GM19395 (cell line): ENCODE data around the gene MALL.
"Not testable (repeated sequence)": the region's sequence is repeated elsewhere in the genome, so short reads cannot be mapped to it uniquely, and the experiment has no call there.

Experiments
- ATAC-seq: cut with Tn5 transposase; IDR thresholded peaks from one replicate; pipeline ENCODE4 v1.9.1; 2021; ENCODE audit warnings: mild to moderate bottlenecking, moderate library complexity; ENCODE audit not compliant: unreplicated experiment

Gene MALL

GRCh38 chr2:110054521-110055407, 60.9 kb downstream of the MALL start:
- ATAC-seq: not testable (repeated sequence)

- not testable (repeated sequence) for ATAC-seq
Measured at GRCh38 chr2:110053688-110054087, 61.9 kb downstream of the MALL start.

- ATAC-seq: not testable (repeated sequence)
Measured at GRCh38 chr2:110052166-110052565, 63.5 kb downstream of the MALL start.

- ATAC-seq: not testable (repeated sequence)
Measured at GRCh38 chr2:110050222-110050621, 65.4 kb downstream of the MALL start.

DNA sequence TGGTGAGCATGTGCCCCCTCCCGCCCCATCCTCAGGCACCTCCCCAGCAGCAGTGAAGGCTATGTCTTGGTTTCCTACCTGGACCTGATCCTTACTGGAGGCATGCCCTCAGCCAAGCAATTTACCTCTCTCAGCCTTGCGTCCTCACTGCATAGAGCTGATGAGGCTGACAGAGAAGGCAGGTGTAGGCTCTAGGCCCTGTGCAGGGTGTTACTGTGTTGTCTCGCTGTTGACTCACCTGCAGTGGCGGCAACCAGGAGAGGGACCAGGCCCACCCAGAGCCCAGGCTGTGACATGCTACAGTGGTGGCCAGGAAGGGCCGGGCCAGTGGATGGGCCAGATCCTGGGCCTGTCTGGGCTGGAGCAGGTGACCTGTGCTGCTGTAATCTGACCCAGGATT, 65.9 kb downstream of the MALL start:
- ATAC-seq: not testable (repeated sequence)

- ATAC-seq: not testable (repeated sequence)
Measured at GRCh38 chr2:110048255-110049197, 67.1 kb downstream of the MALL start.

DNA sequence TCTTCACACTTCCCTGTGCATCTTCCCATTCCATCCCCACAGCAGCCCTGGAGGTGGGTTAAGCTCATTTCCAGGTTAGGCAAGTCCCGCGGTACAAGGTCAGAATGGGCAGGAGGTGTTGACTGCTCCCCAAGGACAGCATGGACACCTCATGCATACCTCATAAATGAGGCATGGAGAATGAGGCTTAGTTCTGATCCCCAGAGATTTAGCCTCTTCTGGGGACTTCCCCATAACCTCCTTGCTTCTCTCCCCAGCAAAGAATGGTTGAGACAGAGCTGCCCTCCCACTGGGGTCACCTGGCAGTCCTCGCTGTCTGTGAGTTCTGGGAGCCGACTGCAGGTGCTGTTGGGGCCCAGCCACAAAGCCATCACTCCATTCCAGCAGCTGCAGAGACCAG, 68.4 kb downstream of the MALL start:
- not testable (repeated sequence) for ATAC-seq

GRCh38 chr2:110041941-110042660, 73.5 kb downstream of the MALL start:
- not testable (repeated sequence) for ATAC-seq

DNA sequence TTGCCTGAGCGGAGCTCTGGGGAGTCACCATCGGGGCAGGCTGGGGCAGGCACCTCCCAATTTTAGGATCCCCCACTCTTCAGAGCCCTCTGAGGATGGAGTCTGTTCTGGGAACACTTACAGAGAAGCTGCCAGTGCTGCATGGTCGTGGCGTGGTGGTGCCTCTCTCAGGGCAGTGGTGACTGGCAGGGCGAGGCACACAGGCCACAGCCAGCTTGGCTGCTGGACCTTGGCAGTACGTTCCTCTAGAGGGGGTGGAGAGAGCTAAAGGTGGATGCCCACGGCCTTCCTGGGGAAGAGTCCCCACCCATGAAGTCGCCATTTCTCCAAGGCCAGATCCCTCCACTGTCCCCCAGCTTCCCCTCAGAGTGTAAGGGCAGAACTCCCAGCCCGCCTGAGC, 78.3 kb downstream of the MALL start:
- not testable (repeated sequence) for ATAC-seq

- ATAC-seq: not testable (repeated sequence)
Measured at GRCh38 chr2:110035384-110035783, 80.2 kb downstream of the MALL start.

- ATAC-seq: not testable (repeated sequence)
Measured at GRCh38 chr2:110034935-110035334, 80.7 kb downstream of the MALL start.
